Right lobe of liver (tissue), 4 donors: Measurements from ENCODE around the gene VPS11.

ENCODE experiments used
- POLR2A ChIP-seq: fragments of 450-650 bp; IDR thresholded peaks from one replicate; pipeline ENCODE4 v1.6.1; 2017; ENCODE audit warnings: antibody characterized with exemption, mild to moderate bottlenecking
- TF ChIP-seq, protein P1 (sequence below), 4 donors: fragments of 200-600 bp in 3 of 4; fragments of 450-650 bp in 1 of 4; IDR thresholded peaks; one replicate each; pipeline versions ENCODE4 v1.5.1 to v1.8.0; 2016 to 2022; ENCODE audit warnings: antibody characterized with exemption in 4 of 4, mild to moderate bottlenecking in 2 of 4
- donor health status: DM: no; HTN: no; CAD: no.
- donor health status: DM: no; HTN: no; CAD: no.
- donor health status: DM: no; HTN: yes; CAD: no.

DNA sequence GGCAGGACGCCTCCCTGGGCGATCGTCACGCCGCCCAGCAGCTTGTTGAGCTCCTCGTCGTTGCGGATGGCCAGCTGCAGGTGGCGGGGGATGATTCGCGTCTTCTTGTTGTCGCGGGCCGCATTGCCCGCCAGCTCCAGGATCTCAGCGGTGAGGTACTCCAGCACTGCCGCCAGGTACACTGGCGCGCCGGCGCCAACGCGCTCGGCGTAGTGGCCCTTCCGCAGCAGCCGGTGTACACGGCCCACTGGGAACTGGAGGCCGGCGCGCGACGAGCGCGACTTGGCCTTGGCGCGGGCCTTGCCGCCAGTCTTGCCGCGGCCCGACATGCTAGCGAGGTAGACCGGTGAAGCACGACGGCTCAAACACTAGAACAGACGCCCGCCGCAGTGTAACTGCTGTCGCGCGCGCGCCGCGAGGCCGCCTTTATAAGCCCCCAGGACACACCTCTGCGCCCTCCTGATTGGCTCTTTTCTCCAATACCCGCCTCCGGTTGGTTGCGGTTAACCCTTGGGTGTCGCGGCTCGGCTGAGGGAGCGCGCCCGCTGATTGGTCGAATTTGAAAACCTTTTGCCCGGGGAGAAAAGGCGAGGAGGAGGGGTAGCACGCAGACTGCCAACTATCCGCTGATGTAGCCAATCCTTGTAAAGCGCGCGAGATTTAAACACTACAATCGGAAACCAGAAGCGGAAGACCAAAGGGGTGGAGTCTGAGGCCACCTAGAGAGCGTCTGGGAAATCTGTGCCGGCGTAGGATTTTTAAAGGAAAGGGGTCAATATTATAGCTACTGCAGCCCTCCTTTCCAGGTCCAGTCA is 27.7 kb downstream of the VPS11 start:
- TF ChIP-seq, protein P1, sequence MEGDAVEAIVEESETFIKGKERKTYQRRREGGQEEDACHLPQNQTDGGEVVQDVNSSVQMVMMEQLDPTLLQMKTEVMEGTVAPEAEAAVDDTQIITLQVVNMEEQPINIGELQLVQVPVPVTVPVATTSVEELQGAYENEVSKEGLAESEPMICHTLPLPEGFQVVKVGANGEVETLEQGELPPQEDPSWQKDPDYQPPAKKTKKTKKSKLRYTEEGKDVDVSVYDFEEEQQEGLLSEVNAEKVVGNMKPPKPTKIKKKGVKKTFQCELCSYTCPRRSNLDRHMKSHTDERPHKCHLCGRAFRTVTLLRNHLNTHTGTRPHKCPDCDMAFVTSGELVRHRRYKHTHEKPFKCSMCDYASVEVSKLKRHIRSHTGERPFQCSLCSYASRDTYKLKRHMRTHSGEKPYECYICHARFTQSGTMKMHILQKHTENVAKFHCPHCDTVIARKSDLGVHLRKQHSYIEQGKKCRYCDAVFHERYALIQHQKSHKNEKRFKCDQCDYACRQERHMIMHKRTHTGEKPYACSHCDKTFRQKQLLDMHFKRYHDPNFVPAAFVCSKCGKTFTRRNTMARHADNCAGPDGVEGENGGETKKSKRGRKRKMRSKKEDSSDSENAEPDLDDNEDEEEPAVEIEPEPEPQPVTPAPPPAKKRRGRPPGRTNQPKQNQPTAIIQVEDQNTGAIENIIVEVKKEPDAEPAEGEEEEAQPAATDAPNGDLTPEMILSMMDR (IDR thresholded peaks at IDR 0.05): peak in 2 of 4 donors; percentile 4 to 26
- TF ChIP-seq POLR2A: peak; percentile 99
